Superior temporal gyrus (tissue), 1 donor: ENCODE data around the gene F7.
"Not testable (repeated sequence)": the region's sequence is repeated elsewhere in the genome, so short reads cannot be mapped to it uniquely, and the experiment has no call there.

Experiments used
- DNase-seq: peaks from one replicate; pipeline ENCODE4 v3.0.0-alpha.2; 2016; ENCODE audit errors: extremely low spot score

F7 gene

DNA sequence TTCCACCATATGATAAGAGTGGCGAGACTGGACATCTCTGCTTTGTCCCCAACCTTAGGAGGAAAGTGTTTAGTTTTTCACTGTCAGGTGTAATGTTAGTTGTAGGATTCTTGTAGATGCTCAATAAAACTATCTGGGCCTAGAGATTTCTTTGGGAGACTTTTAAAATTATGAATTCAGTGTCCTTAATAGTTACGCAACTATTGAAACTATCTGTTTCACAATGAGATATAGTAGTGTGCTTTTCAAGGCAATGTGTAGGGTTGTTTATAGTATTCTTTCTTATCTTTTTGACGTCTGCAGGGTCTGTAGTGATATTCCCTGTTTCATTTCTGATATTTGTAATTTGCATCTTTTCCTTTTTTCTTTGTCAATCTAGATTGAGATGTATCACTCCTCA, 33.2 kb upstream of the F7 start:
- DNase-seq = no peak

DNA sequence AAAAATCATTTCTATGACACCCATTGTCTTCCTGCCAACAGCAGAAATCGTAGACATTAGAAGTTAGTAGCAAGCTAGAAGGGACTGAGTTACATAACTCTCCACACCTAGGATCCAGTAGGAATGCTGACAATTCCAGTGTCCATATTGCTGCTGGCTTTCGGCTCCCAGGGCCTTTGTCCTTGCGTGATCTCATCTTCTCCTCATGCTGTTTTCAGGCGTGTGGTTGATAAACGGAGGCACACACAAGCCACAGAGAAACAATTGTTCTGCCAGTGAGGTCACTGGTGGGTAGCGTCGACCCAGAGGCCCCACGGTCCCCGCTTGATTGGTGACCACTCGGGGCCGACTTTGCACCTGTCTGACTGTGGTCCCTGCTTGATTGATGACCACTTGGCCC, 31.6 kb upstream of the F7 start:
- peak; percentile 62 for DNase-seq

DNA sequence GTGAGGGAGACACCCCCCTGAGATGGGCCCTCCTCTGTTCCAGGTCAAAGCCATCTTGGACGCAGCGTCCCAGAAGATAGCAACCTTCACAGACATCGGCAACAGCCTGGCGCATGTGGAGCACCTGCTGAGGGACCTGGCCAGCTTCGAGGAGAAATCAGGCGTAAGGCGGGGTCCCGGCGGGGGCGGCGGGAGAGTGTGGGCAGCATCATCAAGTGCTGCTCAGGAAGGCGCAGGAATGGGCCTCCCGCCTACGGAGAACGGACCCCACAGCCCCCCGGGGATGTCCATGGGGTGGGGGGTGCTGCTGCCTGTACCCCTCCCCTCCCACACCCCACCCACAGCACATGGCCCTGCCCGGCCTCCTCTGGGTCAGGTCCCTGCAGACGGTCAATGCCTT, 31.2 kb upstream of the F7 start:
- DNase-seq = no peak

DNA sequence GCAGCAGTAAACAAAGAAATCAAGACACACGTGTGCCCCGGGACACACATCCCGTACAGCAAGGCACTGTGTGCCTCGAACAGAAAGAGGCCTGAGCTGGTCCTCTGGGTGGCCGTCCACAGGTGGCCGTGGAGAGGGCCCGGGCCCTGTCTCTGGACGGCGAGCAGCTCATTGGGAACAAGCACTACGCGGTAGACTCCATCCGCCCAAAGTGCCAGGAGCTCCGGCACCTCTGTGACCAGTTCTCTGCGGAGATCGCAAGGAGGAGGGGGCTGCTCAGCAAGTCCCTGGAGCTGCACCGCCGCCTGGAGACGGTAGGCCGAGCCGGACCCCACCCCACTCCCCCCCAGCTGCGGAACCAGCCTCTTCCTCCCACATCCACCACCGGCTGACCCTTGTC, 30.7 kb upstream of the F7 start:
- no peak for DNase-seq

DNA sequence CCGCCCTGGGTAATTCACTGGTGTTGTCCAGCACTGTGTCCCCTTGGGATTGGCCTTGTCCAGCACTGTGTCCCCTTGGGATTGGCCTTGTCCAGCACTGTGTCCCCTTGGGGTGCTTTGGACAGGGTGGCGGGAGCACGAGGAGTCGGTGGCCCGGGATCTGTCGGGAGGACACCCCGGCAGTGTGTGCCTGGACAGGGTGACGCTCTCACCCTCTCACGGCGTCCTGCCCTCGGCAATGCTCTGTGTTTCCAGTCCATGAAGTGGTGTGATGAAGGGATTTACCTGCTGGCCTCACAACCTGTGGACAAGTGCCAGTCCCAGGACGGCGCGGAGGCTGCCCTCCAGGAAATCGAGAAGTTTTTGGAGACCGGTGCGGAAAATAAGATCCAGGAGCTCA, 29.9 kb upstream of the F7 start:
- DNase-seq = no peak

DNA sequence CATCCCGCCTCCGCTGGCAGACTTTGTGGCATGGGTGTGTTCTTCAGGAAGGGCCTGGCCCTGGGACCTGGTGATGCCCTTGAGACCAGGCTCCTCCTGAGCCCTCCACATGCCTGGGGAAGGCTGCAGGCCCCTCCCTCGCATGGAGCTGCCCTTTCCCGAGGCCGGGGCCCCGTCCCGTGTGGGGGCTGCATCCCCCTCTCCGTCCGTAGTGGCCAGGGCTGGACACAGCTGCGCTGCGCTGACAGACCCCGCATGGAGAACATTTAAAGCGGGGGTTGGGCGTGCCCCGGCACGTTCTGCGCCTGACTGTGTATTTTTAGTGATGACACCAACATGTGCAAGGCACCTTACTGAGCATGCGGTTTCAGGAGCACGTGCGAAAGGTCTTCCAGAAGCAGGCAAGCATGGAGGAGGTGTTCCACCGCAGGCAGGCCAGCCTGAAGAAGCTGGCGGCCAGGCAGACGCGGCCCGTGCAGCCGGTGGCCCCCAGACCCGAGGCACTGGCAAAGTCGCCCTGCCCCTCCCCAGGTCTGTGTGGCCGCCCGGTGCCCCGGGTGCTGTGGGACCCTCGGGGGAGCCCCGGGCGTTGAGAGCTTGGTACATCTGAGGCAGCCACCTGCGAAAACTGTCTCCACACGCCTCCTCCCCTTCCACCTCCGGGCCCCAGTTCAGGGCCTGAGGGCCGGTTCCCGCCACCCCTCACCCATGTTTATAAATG, 28.8 kb upstream of the F7 start:
- DNase-seq = no peak

DNA sequence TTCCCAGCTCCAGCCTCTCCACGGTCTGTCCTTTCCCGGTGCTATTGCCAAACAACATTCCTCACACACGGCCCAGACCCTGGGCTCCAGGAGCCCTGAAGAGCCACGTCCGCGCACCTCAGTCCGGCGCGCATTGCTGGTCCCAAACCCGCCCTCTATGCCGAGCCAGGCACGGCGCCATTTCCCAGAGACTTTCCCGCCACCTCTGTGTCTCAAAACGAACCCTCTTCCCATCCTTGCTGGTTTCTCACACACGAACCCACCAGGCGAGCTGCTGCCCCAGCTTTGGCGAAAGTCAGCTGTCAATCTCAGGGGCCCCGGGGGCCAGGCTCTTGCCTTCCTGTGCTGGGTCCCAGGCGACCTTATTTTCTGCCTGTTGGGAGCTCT, 28.0 kb upstream of the F7 start:
- no peak for DNase-seq

DNA sequence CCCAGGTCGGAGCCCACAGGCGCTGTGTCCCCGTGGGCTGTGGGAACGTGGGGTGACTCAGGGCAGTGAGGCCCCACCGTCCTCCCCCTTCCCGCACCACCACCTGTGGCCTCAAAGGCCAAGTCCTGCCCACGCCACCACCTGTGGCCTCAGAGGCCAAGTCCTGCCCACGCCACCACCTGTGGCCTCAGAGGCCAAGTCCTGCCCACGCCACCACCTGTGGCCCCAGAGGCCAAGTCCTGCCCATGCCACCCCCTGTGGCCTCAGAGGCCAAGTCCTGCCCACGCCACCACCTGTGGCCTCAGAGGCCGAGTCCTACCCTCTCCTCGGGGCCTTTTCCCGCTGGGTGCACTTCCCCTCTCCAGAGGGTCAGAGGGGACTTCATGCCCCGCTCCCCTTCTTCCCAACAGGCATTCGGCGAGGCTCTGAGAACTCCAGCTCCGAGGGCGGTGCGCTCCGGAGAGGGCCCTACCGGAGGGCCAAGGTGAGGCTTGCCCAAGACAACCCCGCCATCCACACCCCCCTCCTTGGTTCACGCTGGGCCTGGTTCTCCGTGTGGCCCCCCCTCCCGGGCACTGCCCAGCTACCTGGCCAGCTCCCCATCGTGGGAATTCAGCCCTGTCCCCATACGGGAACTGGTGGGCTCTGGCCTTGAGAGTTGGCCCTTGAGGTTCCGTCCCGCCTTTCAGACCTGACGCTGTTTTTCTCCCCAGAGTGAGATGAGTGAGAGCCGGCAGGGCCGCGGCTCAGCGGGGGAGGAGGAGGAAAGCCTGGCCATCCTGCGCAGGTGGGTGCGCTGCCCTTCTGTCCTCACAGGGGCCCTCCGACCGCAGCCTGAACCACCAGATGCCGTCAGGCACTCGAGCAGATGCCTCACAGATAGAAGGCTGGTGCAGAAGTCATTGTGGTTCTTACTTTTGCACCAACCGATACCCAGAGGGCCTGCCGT, 27.4 kb upstream of the F7 start:
- no peak for DNase-seq

DNA sequence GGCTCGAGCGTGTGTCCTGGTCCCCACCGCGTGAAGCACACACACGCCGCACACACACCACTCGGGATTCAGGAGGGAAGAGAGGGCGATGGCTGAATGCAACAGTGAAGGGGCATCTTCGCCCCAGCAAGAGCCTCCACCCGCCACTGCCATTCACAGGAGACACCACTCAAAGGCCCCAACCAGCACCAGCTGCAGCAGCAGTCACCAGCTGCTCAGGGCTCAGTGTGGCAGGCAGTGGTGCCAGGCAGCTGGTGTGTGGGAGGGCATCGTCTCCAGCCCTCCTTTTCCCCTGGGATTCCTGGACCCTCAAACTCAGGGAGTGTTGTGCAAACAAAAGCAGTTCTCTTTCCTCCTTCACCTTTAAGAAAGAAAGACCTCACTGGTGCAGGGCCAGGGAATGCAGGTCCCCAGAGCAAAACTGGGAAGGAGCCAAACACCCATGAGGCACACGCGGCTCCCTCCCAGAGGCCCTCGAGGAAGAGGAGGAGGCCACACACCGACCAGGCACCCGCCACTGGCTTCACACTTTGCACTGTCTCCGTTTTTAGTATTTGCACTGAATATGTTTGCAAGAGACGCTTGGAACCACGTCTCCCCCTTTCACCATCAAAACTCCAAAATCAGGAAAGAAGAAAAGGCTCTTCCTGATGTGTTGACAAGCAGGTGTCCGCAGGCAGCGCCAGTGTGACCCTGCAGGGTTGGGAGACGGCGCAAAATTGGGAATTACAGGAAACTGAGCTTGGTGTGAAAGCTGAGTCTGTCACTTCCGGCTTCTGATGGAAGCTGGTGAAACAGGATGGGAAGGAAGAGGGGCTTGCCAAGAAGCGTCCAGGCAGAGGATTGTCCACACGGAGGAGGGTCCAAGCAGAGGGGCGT, 26.4 kb upstream of the F7 start:
- DNase-seq = peak; percentile 80

DNA sequence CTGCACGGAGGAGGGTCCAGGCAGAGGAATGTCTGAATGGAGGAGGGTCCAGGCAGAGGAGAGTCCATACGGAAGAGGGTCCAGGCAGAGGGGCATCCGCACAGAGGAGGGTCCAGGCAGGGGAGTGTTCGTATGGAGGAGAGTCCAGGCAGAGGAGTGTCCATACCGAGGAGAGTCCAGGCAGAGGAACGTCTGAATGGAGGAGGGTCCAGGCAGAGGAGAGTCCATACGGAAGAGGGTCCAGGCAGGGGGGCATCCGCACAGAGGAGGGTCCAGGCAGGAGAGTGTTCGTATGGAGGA, 25.9 kb upstream of the F7 start:
- not testable (repeated sequence) for DNase-seq

DNA sequence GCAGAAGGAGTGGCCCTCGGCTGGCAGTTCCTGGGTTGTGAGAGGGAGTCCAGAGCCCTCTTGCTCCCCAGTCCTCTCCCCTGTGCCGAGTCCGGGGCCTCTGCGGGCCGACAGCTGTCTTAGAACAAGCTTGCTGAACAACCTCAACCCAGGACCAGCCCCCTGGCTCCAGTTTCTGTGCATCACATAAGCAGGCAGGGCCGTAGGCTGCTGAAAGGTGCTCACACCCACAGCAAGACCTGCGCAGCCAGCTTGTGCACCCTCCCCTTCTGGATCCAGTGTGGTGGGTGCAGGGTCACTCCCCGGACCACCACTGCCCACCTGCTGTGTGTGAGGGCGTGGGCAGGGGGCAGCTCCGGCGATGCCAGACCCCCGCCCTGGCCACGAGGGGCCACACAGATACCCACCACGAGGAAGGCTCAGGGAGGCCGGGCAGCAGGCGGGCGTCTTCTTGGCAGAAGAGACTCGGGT, 25.2 kb upstream of the F7 start:
- no peak for DNase-seq

DNA sequence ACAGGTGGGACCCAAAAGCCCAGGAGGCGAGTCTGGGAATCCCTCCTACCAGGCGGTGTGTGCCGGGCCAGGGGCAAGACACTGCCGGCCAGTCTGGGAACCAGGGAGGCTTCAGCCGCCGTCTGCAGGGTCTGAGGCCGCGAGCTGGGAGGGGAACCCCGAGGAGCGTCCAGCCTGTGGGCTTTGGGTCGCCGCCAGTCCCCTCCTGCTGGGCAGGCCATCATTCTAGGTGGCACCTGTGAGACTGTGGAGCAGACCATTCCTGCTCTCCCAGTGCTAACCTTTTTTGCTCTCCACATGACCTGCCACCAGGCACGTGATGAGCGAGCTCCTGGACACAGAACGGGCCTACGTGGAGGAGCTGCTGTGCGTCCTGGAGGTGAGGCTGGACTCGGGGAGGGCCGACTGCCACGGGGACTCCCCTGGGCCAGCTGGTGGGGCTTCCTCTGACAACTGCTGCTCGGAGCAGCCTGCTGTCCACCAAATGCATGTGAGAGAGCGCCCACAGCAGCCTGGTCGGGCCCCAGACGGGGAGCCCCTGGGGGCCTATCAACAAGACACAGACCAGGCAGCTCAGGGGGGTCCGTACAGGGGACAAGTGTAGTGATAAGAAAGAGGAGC, 24.6 kb upstream of the F7 start:
- no peak for DNase-seq

DNA sequence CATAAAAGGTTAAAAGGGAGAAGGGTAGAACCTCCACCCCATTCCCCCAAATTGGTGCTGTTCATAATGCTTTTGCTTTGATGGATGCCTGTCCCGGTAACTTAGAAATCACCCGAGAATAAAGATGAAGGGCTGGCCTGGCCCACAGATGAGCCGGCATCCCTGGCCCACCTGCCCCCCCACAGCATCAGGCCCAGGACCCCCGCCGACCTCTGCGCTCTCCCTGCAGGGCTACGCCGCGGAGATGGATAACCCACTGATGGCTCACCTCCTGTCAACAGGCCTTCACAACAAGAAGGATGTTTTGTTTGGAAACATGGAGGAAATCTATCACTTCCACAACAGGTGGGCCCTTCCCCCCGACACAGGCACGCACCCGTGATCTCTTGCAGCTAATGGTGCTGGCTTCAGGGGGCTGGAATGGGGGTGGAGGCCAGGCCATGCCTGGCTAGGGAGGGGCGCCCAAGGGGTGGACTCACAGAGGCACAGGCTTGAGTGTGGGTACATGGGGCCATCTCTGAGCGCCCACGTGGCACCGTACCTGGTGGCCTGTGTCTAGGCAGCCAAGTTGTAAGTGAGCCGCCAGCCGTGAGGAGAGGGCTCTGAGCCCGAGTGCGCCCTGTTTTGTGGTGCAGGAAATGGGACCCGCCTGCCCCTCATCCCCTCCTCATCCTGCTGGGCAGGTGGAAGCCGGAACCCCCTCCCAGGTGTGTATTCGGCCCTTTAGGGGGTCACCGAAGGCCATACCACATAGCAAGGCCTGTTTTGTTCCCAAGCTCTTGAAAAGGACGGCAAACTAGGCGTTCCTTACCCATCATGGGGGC, 23.2 kb upstream of the F7 start:
- no peak for DNase-seq

DNA sequence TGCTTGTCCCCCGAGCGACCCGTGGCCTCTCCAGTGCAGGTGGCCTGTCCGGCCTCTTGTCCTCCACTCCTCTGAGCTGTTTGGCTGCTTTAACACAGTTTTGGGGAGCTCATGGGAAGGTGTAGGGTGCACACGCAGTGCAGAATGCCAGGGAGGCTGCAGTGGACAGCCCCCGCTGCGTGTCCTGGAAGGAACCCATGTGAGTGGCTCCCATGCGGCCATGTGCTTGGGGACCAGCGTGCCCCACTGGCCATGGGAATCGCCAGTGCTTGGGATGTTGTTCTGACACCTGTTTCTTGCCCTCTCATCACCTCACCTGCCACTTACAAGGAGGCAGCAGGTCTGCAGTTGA, 22.6 kb upstream of the F7 start:
- no peak for DNase-seq

DNA sequence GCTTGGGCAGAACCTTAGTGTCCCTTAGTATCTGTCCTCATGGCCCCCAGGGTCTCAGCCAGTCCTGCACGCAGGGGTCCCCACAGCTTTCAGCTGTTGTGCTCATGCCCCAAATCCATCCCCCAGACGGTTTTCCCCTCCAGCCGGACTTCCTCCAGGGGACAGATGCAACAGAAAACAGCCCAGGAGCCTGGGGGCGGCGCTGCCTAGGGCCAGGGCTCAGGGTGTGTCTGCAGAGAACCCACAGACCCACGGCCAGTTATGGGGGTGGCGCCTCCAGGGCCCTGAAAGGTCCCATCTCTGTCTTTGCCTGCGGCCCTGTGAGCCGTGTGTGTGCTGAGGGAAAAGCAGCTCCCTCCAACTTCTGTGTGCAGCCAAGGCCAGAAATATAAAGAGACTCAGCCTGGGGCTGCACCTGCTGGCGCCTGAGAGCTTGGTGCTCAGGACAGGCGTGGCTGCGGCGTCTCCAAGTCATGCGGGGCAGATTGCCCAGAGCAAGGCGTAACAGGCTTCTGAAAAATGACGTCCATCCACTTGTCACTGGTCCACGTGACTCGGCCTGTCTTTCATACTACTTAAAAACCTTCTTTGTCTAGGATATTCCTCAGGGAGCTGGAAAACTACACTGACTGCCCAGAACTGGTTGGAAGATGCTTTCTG, 22.1 kb upstream of the F7 start:
- DNase-seq = peak; percentile 86

DNA sequence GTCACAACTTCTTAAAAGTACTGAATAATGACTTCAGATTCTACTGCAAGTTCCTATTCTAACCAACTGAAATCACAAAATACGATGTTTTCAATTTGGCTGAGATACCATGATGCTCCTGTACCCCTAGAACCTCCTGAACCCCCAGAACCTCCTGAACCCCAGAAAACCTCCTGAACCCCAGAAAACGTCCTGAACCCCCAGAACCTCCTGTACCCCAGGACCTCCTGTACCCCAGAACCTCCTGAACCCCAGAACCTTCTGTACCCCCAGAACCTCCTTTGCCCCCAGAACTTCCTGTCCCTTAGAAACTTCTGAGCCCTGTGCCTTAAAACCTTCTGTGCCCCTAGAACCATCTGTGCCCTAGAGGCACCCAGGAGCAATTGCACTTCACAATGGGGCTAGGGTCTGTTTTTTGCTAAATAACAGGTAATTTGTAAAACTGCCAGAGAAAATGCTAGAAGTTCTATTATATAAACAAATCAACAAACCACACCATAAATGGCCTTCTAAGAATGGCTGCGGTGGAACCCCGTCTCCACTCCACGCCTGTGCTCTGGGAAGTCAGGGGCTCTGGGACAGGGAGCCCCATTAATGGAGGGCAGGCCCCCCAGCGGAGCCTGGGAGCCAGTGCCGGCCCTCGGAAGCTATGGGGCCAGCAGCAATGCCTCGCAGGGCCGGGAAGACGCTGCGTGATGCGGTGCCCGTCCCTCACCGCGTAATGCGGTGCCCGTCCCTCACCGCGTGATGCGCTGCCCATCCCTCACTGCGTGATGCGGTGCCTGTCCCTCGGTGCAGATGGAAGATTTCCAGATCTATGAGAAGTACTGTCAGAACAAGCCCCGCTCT, 21.3 kb upstream of the F7 start:
- no peak for DNase-seq

DNA sequence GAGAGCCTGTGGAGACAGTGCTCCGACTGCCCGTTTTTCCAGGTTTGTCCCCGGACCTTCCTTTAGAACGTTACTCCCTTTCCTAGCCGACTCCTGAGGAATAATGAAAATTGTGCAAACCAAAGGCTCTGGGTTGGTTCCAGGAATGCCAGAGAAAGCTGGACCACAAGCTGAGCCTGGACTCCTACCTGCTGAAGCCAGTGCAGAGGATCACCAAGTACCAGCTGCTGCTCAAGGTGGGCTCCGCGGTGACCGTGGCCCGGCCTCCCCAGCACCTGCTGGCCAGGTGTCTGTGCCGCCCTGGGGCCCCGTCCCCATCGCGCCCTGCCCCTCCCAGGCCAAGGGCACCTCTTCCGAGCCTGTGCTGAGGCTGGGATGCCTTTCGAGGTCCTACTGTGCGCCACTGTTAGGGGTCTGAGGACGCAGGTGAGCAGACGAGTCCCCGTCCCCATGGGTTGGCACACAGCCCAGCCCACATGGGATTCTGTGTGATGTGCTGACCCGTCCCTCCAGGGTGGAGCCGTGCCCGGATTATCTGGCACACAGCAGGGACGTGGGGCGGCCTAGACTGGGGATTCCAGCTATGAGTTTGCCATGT, 20.5 kb upstream of the F7 start:
- no peak for DNase-seq

DNA sequence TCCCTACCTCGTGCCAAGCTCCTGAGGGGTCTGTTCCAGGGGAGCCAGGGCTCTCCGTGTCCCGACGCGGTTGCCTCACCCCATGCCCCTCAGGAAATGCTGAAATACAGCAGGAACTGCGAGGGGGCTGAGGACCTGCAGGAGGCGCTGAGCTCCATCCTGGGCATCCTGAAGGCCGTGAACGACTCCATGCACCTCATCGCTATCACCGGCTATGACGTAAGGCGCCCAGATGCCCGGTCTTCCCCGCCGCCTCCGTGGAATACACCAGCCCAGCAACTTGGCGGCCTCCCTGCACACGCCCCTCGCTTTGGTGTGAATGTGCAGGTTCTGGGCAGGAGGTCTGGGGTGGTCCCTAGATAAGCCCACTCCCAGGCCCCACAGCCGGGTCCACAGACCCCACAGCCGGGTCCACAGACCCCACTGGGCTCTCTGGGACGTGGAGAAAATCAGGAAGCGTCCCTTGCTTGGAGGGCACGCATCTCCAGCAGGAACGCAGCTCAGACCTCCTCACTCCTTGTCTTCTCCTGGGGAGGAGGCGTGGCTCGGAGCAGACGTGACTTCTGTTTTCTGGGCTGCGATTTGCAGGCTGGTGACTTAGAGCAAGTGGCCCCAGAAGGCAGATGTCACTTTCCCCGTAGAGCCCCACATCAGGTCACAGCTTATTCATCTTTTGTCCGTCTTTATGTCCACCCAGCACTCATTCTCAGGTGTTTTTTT, 19.4 kb upstream of the F7 start:
- no peak for DNase-seq
